Activated T-helper 1 cell treated with anti-CD3 and anti-CD28 coated beads, Interleukin-12 subunit alpha, Interleukin-12 subunit beta, Interleukin-2, Interleukin-4 antibody, amounts not matched to agents 30 ng/mL and 10 ng/mL and 1 ng/mL, durations not matched to agents 14 hours and 24 hours and 36 hours (primary cell): ENCODE results near the gene AK9. TPM values are rescaled to one million over a fixed set of nuclear protein-coding genes. Genes with fewer than 3 reads are reported as not detected.
"Not testable (repeated sequence)": the region's sequence is repeated elsewhere in the genome, so short reads cannot be mapped to it uniquely, and the experiment has no call there.

Experiments
- DNase-seq: peaks from one replicate; pipeline ENCODE4 v3.0.0; 2021; ENCODE audit warnings: low spot score
- H3K27ac Mint-ChIP-seq: one replicate; pipeline ENCODE4 v1.8.0; 2021; ENCODE audit warnings: mild to moderate bottlenecking, mixed read lengths
- H3K27me3 Mint-ChIP-seq: one replicate; pipeline ENCODE4 v1.8.0; 2022; ENCODE audit warnings: mild to moderate bottlenecking, moderate library complexity, mixed read lengths; ENCODE audit not compliant: insufficient read depth
- H3K36me3 Mint-ChIP-seq: one replicate; pipeline ENCODE4 v1.8.0; 2021; ENCODE audit warnings: low read depth, mixed read lengths
- H3K4me1 Mint-ChIP-seq: one replicate; pipeline ENCODE4 v1.8.0; 2021; ENCODE audit warnings: low read depth, mixed read lengths
- H3K4me3 Mint-ChIP-seq: one replicate; pipeline ENCODE4 v1.8.0; 2021; ENCODE audit warnings: mild to moderate bottlenecking, moderate library complexity, mixed read lengths
- H3K9me3 Mint-ChIP-seq: one replicate; pipeline ENCODE4 v1.8.0; 2021; ENCODE audit warnings: mixed read lengths
- intact Hi-C: fragments of 100-400 bp; cut with micrococcal nuclease; formaldehyde crosslinking; loops from one replicate; pipeline ENCODE4 v1.15.1; 2024
- total RNA-seq: library from RNA; stranded (reverse); gene quantifications from 2 replicates; pipeline ENCODE4 v1.2.3, GENCODE V29; 2022

AK9 gene
- total RNA-seq, 1 donor from 2014 or later: 2.8 TPM

DNA sequence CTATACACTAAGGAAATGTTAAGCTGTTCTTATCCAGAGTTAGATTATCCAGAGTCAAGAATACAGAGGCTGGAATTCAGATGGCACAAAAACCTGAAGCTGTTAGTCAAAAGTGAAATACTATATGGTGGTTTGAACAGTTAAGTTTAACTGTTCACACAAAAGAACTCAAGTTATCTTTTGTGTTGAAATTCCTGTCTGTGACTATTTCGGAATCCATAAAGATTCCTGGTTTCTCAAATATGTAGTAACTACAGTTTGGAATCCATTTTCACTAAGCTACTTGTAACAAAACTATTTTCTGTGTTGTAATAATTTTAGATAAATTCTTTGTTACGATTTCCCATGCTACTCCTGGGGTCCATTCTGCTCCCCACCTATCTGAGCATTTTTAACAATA lies 24.6 kb upstream of the AK9 start:
- intact Hi-C loops: no loop called here
- no peak for DNase-seq
- Mint-ChIP-seq H3K36me3 (peaks cover 4% of the 10 kb centered on the region), H3K27ac (no peak overlapping the region), H3K4me1 (no peaks in the 10 kb centered on the region), H3K27me3 (no peaks in the 10 kb centered on the region), H3K9me3 (no peaks in the 10 kb centered on the region), H3K4me3 (no peak overlapping the region)

DNA sequence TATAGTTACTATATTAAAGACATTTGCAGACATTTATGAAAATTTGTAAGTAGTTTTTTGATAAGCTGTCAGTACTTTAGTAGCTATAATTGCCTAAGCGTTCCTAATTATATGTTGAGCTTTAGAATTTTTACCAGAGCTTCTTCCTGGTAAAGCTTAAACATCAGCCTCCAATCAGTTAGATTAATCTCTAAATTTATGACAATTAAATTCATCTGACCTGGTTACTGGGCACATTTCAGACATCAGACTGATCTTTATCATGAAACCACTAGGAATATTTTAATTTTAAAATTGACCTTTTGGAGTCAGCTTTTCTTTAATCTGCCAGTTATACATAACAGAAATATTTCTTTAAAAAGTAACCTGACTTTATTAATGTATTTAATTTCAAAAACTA lies 23.6 kb upstream of the AK9 start:
- no peak for DNase-seq
- Mint-ChIP-seq H3K27me3 (no peaks in the 10 kb centered on the region), H3K27ac (no peak overlapping the region), H3K9me3 (peaks cover 5% of the 10 kb centered on the region), H3K4me3 (no peak overlapping the region), H3K4me1 (no peaks in the 10 kb centered on the region), H3K36me3 (peaks cover 4% of the 10 kb centered on the region)
- intact Hi-C loops: no loop called here

GRCh38 chr6:109714166-109714565 lies 23.2 kb upstream of the AK9 start:
- Mint-ChIP-seq H3K9me3 (peaks cover 7% of the 10 kb centered on the region), H3K27ac (no peak overlapping the region), H3K4me3 (no peak overlapping the region), H3K4me1 (no peaks in the 10 kb centered on the region), H3K36me3 (peaks cover 4% of the 10 kb centered on the region), H3K27me3 (no peaks in the 10 kb centered on the region)
- intact Hi-C loops: no loop called here
- DNase-seq: no peak

GRCh38 chr6:109713097-109713496 lies 22.1 kb upstream of the AK9 start:
- no peaks in the 10 kb centered on the region for H3K4me1 Mint-ChIP-seq
- no peak overlapping the region for H3K4me3 Mint-ChIP-seq
- intact Hi-C loops: no loop called here
- no peaks in the 10 kb centered on the region for H3K27me3 Mint-ChIP-seq
- H3K27ac Mint-ChIP-seq: no peak overlapping the region
- DNase-seq: no peak
- peaks cover 7% of the 10 kb centered on the region for H3K9me3 Mint-ChIP-seq
- H3K36me3 Mint-ChIP-seq: peaks cover 4% of the 10 kb centered on the region

- H3K4me1 Mint-ChIP-seq, H3K27me3 Mint-ChIP-seq, H3K27ac Mint-ChIP-seq, H3K9me3 Mint-ChIP-seq, H3K36me3 Mint-ChIP-seq, DNase-seq, H3K4me3 Mint-ChIP-seq: not testable (repeated sequence)
- intact Hi-C loops: loop anchor here (5.0 kb wide), 1 partner anchor 474 kb away; the partner anchor contains the start of gene CDC40
Observed at GRCh38 chr6:109708099-109708498, 17.1 kb upstream of the AK9 start.

DNA sequence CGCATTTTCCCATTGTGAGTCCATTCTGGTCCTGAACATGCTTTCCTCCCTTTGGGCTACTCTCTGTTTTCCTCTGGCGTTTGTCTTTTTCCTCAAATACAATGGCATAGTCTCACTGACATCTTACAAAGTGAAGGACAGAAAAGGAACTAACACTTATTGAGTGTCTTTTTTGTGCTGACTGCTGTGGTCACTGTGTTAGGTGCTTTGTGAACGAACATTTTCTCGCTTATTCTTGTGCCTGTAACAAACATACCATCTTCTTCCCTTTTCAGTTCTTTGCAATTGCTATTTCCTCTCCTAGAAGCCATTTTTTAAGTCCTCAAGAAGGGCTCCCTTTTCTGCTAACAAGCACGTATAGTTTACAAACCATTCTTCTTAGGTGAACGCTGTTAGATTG lies 15.5 kb upstream of the AK9 start:
- Mint-ChIP-seq H3K27ac (no peak overlapping the region), H3K4me3 (no peak overlapping the region), H3K4me1 (peaks cover 5% of the 10 kb centered on the region), H3K36me3 (no peaks in the 10 kb centered on the region), H3K27me3 (no peaks in the 10 kb centered on the region), H3K9me3 (peaks cover 7% of the 10 kb centered on the region)
- intact Hi-C loops: loop anchor here (5.0 kb wide), 1 partner anchor 476 kb away; the partner anchor contains the start of gene CDC40
- no peak for DNase-seq

DNA sequence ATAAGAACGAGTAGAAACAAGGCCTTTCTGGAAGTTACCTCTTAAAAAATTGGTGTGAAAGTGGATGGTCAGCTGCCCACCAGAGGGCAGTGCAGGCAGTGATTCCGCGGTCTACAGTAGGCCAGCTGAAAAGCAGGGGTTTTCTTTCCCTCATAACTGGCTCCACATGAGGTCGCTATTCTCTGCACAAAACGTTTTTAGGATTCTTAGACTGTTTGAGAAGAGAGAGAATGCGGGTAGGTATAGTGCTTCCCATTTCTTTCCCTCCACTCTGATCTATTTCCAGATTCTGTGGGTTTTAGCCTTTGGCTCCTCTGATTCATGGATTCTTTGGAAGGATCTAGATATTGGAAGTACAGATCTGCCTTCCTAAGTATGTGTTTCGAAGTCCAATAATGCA lies 14.3 kb upstream of the AK9 start:
- Mint-ChIP-seq H3K36me3 (no peaks in the 10 kb centered on the region), H3K27me3 (no peaks in the 10 kb centered on the region), H3K4me3 (no peak overlapping the region), H3K9me3 (peaks cover 7% of the 10 kb centered on the region), H3K4me1 (peaks cover 5% of the 10 kb centered on the region), H3K27ac (no peak overlapping the region)
- peak; percentile 53 for DNase-seq
- intact Hi-C loops: loop anchor here (1.0 to 5.0 kb wide), 5 partner anchors 14 to 477 kb away; partner anchors contain the start of genes AK9, CDC40 and FIG4

GRCh38 chr6:109702791-109703190 lies 11.8 kb upstream of the AK9 start:
- Mint-ChIP-seq H3K27me3 (no peaks in the 10 kb centered on the region), H3K4me1 (peaks cover 5% of the 10 kb centered on the region), H3K36me3 (no peaks in the 10 kb centered on the region), H3K9me3 (no peaks in the 10 kb centered on the region), H3K4me3 (no peak overlapping the region), H3K27ac (no peak overlapping the region)
- no peak for DNase-seq
- intact Hi-C loops: no loop called here

GRCh38 chr6:109701774-109702173 lies 10.8 kb upstream of the AK9 start:
- H3K9me3 Mint-ChIP-seq: no peaks in the 10 kb centered on the region
- intact Hi-C loops: no loop called here
- DNase-seq: no peak
- no peak overlapping the region for H3K4me3 Mint-ChIP-seq
- no peak overlapping the region for H3K27ac Mint-ChIP-seq
- no peaks in the 10 kb centered on the region for H3K27me3 Mint-ChIP-seq
- H3K4me1 Mint-ChIP-seq: peaks cover 5% of the 10 kb centered on the region
- no peaks in the 10 kb centered on the region for H3K36me3 Mint-ChIP-seq

GRCh38 chr6:109701221-109701620 lies 10.2 kb upstream of the AK9 start:
- Mint-ChIP-seq H3K4me1 (peaks cover 5% of the 10 kb centered on the region), H3K36me3 (peaks cover 3% of the 10 kb centered on the region), H3K27ac (no peak overlapping the region), H3K27me3 (no peaks in the 10 kb centered on the region), H3K4me3 (no peak overlapping the region), H3K9me3 (no peaks in the 10 kb centered on the region)
- intact Hi-C loops: no loop called here
- no peak for DNase-seq

DNA sequence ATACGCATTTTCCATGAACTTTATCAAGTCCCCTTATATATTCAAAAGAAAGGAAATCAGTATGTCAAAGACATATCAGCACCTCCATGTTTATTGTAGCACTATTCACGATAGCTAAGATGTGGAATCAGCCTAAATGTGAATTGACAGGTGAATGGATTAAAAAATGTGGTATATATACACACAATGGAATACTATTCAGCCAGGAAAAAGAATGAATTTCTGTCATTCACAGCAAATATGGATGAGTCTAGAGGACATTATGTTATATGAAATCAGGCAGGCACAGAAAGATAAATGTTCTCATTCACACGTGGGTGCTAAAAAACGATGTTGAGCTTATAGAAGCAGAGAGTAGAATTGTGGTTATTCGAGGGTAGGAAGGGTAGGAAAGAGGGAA lies 5.4 kb upstream of the AK9 start:
- H3K4me1 Mint-ChIP-seq: peaks cover 16% of the 10 kb centered on the region

GRCh38 chr6:109695468-109695867 lies 4.5 kb upstream of the AK9 start:
- Mint-ChIP-seq H3K9me3 (no peaks in the 10 kb centered on the region), H3K27me3 (no peaks in the 10 kb centered on the region), H3K4me1 (peaks cover 16% of the 10 kb centered on the region), H3K36me3 (peaks cover 9% of the 10 kb centered on the region), H3K27ac (no peak overlapping the region), H3K4me3 (no peak overlapping the region)
- intact Hi-C loops: loop anchor here (1.0 to 10.0 kb wide), 3 partner anchors 99 to 1621 kb away; partner anchors contain the start of gene OSTM1
- DNase-seq: no peak

More for the DNA sequence above, 5.4 kb upstream of the AK9 start:
- Mint-ChIP-seq H3K36me3 (peaks cover 7% of the 10 kb centered on the region), H3K4me3 (no peak overlapping the region), H3K27me3 (no peaks in the 10 kb centered on the region), H3K27ac (no peak overlapping the region), H3K9me3 (no peaks in the 10 kb centered on the region)
- no peak for DNase-seq
- intact Hi-C loops: loop anchor here (10.0 kb wide), 1 partner anchor 1622 kb away; the partner anchor contains the start of gene OSTM1

DNA sequence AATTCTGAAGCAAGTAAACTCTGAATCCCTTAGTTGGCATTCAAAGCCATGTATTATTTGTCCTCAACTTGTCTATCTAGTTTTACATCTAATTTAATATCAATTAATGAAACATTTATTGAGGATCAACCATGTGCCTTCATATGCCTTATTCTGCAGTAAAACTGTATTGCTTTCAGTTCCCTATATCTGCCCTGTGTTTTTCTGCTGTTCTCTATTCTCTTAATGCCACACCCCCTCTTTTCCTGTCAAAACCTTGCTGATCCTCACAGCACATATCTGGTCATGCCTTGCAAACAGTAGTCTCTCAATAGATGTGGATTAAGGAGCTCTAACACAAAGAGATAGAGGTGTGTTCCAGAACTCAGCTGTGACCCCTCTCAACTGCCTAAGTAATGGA lies 2.1 kb upstream of the AK9 start:
- H3K36me3 Mint-ChIP-seq: peaks cover 9% of the 10 kb centered on the region
- peak overlapping the region; percentile 40 for H3K4me3 Mint-ChIP-seq
- H3K27me3 Mint-ChIP-seq: peaks cover 13% of the 10 kb centered on the region
- no peak overlapping the region for H3K27ac Mint-ChIP-seq
- intact Hi-C loops: loop anchor here (5.0 to 10.0 kb wide), 3 partner anchors 686 to 1618 kb away; partner anchors contain the start of gene OSTM1
- H3K9me3 Mint-ChIP-seq: no peaks in the 10 kb centered on the region
- no peak for DNase-seq
- peaks cover 37% of the 10 kb centered on the region for H3K4me1 Mint-ChIP-seq

GRCh38 chr6:109690373-109690736 lies 647 bp downstream of the AK9 start:
- intact Hi-C loops: loop anchor here (2.0 to 10.0 kb wide), 7 partner anchors 250 to 1616 kb away; partner anchors contain the start of genes CEP57L1, GTF3C6, OSTM1 and PPIL6

More at GRCh38 chr6:109690373-109690736, 647 bp downstream of the AK9 start:
- Mint-ChIP-seq H3K4me3 (peak overlapping the region; percentile 87), H3K27ac (peak overlapping the region; percentile 84), H3K36me3 (peaks cover 4% of the 10 kb centered on the region), H3K27me3 (peaks cover 13% of the 10 kb centered on the region), H3K9me3 (no peaks in the 10 kb centered on the region), H3K4me1 (peaks cover 47% of the 10 kb centered on the region)
- peak; percentile 45 for DNase-seq
